Spinal cord (tissue), 10 donors: ENCODE measurements around the gene ASCC3. TPM values are rescaled to one million over a fixed set of nuclear protein-coding genes. Genes with fewer than 3 reads are reported as not detected.

Experiments
- DNase-seq, 6 donors: peaks; one replicate each; pipeline versions ENCODE4 v3.0.0 to v3.0.0-alpha.2; 2013 to 2015; ENCODE audit warnings: low spot score in 6 of 6, low read depth in 4 of 6
- H3K27ac ChIP-seq: one replicate; pipeline ENCODE4 v1.5.1; 2013; ENCODE audit warnings: low read depth, low read length, control low read depth
- H3K27me3 ChIP-seq: one replicate; pipeline ENCODE4 v1.6.1; 2013; ENCODE audit warnings: low read length; ENCODE audit not compliant: control insufficient read depth, insufficient read depth
- H3K36me3 ChIP-seq: one replicate; pipeline ENCODE4 v1.6.1; 2013; ENCODE audit warnings: low read length; ENCODE audit not compliant: control insufficient read depth, insufficient read depth
- H3K4me1 ChIP-seq: one replicate; pipeline ENCODE4 v1.6.1; 2013; ENCODE audit warnings: low read length; ENCODE audit not compliant: control insufficient read depth, insufficient read depth
- H3K4me3 ChIP-seq: one replicate; pipeline ENCODE4 v1.5.1; 2013; ENCODE audit warnings: low read depth, low read length, control low read depth
- H3K9me3 ChIP-seq: one replicate; pipeline ENCODE4 v1.6.1; 2013; ENCODE audit warnings: low read length; ENCODE audit not compliant: control insufficient read depth, insufficient read depth
- WGBS: methylation state at CpG from one replicate; pipeline ENCODE4 v1.1.5; 2013; ENCODE audit warnings: missing lambda C conversion rate; ENCODE audit not compliant: insufficient coverage; 5-methylcytosine and 5-hydroxymethylcytosine counted together
- long read RNA-seq, 4 donors: transcript quantifications; one replicate each; lab custom pipeline, GENCODE V29; 2026
- polyA plus RNA-seq, 2 donors: library from polyadenylated mRNA; unstranded; fragments of 120-200 nt; gene quantifications; one replicate each; pipeline ENCODE4 v1.2.1, GENCODE V29; 2013; ENCODE audit not compliant: insufficient read length in 2 of 2
- total RNA-seq, 2 donors: library from RNA; depleted of rRNA in 1 of 2; stranded (reverse); fragments of 120-200 nt in 1 of 2; fragments of >200 nt in 1 of 2; gene quantifications; one replicate each; pipeline versions ENCODE4 v1.2.3 to v1.2.4, GENCODE V29; 2013 to 2014
- donor health status: healthy.

Gene ASCC3, protein sequence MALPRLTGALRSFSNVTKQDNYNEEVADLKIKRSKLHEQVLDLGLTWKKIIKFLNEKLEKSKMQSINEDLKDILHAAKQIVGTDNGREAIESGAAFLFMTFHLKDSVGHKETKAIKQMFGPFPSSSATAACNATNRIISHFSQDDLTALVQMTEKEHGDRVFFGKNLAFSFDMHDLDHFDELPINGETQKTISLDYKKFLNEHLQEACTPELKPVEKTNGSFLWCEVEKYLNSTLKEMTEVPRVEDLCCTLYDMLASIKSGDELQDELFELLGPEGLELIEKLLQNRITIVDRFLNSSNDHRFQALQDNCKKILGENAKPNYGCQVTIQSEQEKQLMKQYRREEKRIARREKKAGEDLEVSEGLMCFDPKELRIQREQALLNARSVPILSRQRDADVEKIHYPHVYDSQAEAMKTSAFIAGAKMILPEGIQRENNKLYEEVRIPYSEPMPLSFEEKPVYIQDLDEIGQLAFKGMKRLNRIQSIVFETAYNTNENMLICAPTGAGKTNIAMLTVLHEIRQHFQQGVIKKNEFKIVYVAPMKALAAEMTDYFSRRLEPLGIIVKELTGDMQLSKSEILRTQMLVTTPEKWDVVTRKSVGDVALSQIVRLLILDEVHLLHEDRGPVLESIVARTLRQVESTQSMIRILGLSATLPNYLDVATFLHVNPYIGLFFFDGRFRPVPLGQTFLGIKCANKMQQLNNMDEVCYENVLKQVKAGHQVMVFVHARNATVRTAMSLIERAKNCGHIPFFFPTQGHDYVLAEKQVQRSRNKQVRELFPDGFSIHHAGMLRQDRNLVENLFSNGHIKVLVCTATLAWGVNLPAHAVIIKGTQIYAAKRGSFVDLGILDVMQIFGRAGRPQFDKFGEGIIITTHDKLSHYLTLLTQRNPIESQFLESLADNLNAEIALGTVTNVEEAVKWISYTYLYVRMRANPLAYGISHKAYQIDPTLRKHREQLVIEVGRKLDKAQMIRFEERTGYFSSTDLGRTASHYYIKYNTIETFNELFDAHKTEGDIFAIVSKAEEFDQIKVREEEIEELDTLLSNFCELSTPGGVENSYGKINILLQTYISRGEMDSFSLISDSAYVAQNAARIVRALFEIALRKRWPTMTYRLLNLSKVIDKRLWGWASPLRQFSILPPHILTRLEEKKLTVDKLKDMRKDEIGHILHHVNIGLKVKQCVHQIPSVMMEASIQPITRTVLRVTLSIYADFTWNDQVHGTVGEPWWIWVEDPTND (N-terminal part only)
- 10 to 100 TPM; 34.3 to 53.3 TPM for total RNA-seq
- polyA plus RNA-seq = 10 to 100 TPM; 19.7 to 23.2 TPM
- long read RNA-seq, donor 1, partial matches to known transcripts = 0 of 1 reads
- long read RNA-seq, donor 1, other reads (novel, unspliced or antisense) = 0 of 1 reads
- long read RNA-seq, donor 2, partial matches to known transcripts = 0 of 3 reads
- long read RNA-seq, donor 2, other reads (novel, unspliced or antisense) = 0 of 3 reads
- long read RNA-seq, donor 3, full-length matches to known transcripts = 5 of 5 reads
- long read RNA-seq, donor 3, partial matches to known transcripts = 0 of 5 reads
- long read RNA-seq, donor 3, other reads (novel, unspliced or antisense) = 0 of 5 reads
- long read RNA-seq, donor 4, partial matches to known transcripts = 0 of 3 reads
- long read RNA-seq, donor 4, other reads (novel, unspliced or antisense) = 0 of 3 reads

DNA sequence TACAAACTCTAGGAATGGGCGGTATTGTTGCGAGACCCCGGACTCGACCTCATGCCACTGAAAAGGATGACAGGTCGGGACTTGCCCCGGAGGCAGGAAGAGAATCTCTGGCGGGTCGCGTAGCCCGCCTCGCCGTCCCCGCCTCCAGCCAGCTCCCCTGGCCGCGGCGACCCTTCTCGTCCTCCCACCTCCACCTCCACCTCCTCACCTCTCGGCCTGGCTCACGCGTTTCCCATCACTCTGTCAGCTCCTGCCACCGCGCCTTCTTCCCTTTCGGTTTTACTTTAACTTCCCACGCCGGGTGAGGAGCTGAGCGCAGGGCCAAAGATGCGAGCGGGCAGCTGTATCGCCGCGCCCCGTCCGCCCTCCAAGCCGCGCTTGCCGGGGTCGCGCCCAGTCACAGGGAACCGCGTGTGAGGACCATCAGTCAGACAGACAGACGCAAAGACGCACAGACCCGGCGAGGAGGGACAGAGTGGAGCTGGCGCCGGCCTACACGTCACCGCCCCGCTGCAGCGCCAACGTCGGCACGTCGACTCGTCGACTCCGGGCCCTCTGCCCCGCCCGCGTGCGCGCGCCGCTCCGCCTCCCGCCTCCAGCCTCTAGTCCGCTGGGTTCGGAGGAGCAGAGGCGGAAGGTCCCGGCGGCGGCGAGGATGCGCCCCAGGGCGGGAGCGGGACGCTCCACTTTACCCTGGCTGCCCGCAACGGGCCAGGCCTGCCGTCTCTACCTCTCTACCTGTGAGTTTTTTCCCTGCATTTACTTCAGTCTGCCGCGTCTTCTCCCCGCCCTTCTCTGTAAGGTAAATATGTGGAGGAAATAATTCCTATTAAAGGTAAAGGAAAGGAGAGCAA is at the start of gene ASCC3:
TSS of gene ASCC3 (minus strand) at position 477 of the 854 bp plus-strand sequence. CDS start 13,332 bp downstream, outside the sequence.
- Histone ChIP-seq H3K4me3 (peak within 1 kb of the TSS; percentile 95), H3K9me3 (no peaks in the 10 kb centered on the region), H3K27me3 (no peaks in the 10 kb centered on the region), H3K4me1 (no peaks in the 10 kb centered on the region), H3K36me3 (no peaks in the 10 kb centered on the region), H3K27ac (peak within 1 kb of the TSS; percentile 91)
- WGBS = under 1% methylated on average over 79 of the region's 83 CpGs
- DNase-seq = peak; percentile 74 to 96 (median 84)

DNA sequence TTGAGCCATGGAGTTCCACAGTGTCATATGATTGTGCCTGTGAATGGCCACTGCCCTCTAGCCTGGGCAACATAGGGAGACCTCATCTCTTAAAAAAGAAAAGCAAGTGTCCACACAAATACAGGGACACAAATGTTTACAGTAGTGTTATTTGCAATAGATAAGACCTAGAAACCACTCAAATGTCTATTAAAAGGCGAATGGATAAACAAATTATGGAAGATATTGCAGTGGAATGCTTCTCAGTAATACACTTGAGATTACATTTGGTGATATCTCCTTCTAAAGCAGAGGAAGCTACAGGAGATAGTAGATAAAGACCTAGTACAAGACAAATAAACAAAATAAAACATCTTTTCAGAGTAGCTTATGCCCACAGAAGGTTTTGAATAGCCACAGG is 44.6 kb upstream of the ASCC3 start:
- Histone ChIP-seq H3K27me3 (no peaks in the 10 kb centered on the region), H3K9me3 (no peaks in the 10 kb centered on the region), H3K27ac (no peak overlapping the region), H3K36me3 (no peaks in the 10 kb centered on the region), H3K4me3 (no peak overlapping the region), H3K4me1 (no peaks in the 10 kb centered on the region)
- WGBS = no CpG with 5 or more reads among the region's 1 CpG
- no peak for DNase-seq

DNA sequence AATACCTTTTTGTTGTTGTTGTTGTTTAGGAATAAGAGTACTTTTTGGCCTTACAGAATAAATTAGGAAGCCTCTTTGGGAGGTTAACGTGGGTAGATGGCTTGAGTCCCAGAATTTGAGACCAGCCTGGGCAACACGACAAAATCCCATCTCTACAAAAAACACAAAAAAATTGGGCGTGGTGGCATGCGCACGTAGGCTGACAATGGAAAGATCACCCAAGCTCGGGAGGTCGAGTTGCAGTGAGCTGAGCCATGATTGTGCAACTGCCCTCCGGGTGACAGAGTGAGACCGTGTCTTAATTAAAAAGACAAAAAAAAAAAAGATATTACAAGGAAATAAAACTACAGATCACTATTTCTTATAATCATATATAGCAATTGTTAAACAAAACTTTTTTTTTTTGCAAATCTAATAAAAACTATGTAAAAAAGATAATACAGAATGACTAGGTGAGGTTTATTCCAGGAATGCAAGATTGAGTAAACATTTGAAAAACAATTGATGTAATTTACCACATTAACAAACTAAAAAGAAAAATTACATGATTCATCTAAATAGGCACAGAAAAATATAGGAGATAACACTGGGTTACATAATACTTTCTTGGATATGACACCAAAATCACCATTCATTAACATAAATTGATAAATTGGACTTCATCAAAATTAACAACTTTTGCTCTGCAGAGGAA is 43.6 kb upstream of the ASCC3 start:
- no peaks in the 10 kb centered on the region for H3K27me3 ChIP-seq
- no peak for DNase-seq
- H3K4me3 ChIP-seq = no peak overlapping the region
- H3K4me1 ChIP-seq = no peaks in the 10 kb centered on the region
- no CpG with 5 or more reads among the region's 9 CpGs for WGBS
- H3K9me3 ChIP-seq = no peaks in the 10 kb centered on the region
- H3K36me3 ChIP-seq = no peaks in the 10 kb centered on the region
- no peak overlapping the region for H3K27ac ChIP-seq

DNA sequence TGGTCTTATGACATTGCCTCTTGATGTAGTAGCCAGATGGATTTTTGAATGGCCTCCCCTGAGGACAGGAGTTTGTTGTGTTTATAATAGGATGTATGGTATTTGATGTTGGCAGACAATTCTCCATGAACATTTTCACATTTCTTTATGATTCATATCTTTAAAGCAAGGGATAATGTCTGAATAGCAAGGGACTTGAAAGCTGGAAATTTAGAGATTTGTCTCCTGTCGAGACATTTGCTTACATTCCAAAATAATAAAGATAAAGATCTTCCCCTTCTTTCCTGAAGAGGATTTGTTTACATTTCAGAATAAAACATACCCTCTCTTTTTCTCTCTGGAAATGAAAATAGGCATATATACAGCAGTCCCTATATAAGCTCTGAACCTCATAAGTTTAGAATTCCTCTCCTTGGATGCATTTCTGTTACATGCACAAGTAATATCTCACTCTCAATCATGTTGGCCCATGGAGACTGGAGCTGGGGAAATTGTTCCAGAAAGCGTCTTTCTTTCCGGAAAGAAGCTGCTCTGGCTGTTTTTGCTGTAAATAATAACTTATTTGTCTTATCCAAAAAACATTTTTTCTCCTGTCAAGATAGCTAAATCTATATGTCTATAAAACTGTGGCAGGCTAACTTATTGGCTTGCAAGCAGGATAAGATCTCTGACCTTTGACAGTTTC is 42.5 kb upstream of the ASCC3 start:
- no peaks in the 10 kb centered on the region for H3K36me3 ChIP-seq
- WGBS = no CpG with 5 or more reads among the region's 3 CpGs
- no peaks in the 10 kb centered on the region for H3K9me3 ChIP-seq
- H3K27me3 ChIP-seq = no peaks in the 10 kb centered on the region
- no peak overlapping the region for H3K4me3 ChIP-seq
- no peaks in the 10 kb centered on the region for H3K4me1 ChIP-seq
- no peak for DNase-seq
- H3K27ac ChIP-seq = no peak overlapping the region

DNA sequence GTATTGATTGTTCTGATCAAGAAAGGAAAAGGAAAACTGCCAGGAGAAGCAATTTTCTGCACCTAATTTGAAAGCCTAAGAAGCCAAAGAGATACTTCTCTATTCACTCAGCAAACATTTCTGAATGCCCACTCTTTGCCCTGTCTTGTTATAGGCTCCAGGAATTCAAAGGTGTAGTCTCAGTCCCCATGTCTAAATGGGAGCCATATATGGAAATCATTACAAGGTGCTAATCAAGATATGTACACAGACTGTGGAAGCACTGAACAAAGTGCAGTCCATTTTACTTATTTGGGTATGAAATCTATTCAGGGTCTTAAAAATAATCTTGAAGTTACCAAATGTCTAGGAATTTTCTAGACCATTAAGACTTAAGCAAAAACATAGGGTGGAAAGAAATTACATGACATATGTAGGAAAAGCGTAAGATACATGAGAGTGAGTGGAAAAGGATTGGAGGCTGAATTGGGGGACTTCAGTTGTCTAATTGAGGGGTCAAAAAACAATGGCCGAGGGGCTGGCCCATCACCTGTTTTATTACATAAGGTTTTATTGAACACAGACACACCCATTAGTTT is 39.0 kb upstream of the ASCC3 start:
- no CpG with 5 or more reads among the region's 2 CpGs for WGBS

DNA sequence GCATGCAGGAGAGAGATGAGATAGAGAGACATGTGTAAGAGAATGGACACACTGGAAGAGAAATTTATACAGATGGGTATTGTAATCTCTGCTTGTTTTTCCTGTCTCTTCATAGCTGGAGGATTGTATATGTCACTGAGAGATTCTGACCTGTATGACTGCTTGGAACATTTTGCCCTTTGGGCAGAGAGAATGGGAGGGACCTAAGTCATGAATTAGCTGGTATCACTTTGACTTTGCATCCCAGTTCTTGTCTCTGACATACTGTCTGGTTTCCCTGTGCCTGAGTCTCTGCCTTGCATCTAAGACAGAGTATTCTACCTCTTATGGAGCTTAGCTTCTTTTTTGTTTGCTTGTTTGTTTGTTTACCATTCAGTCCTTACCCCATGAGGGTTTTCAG is 37.0 kb upstream of the ASCC3 start:
- Histone ChIP-seq H3K4me3 (no peak overlapping the region), H3K9me3 (no peaks in the 10 kb centered on the region), H3K27ac (no peak overlapping the region), H3K4me1 (no peaks in the 10 kb centered on the region), H3K27me3 (no peaks in the 10 kb centered on the region), H3K36me3 (no peaks in the 10 kb centered on the region)
- no peak for DNase-seq

More for the DNA sequence above, 39.0 kb upstream of the ASCC3 start:
- H3K27ac ChIP-seq = no peak overlapping the region
- H3K27me3 ChIP-seq = no peaks in the 10 kb centered on the region
- no peaks in the 10 kb centered on the region for H3K36me3 ChIP-seq
- no peak overlapping the region for H3K4me3 ChIP-seq
- no peaks in the 10 kb centered on the region for H3K4me1 ChIP-seq
- no peak for DNase-seq
- H3K9me3 ChIP-seq = no peaks in the 10 kb centered on the region

DNA sequence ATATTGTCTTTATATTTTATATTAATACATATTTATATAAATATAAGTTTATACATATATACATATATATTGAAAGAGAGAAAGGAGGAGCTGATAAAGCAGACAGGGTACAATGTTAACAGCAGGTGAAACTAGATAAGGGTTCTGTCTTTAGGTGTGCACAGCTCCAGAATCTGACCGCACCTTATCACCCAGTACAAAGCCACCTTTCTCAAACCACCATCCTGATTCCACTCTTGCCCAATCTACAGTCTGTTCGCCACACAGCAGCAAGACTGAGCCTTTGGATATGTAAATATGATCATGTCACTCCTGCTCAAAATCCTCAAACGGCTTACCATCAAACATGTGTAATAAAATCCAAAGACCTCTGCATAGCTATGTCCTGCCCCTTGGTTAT is 34.7 kb upstream of the ASCC3 start:
- H3K36me3 ChIP-seq = no peaks in the 10 kb centered on the region
- H3K9me3 ChIP-seq = no peaks in the 10 kb centered on the region
- no peak for DNase-seq
- no peak overlapping the region for H3K4me3 ChIP-seq
- WGBS = 100% methylated on average over 1 of the region's 3 CpGs
- no peaks in the 10 kb centered on the region for H3K4me1 ChIP-seq
- no peaks in the 10 kb centered on the region for H3K27me3 ChIP-seq
- no peak overlapping the region for H3K27ac ChIP-seq
